GM18907 (cell line): Measurements from ENCODE around the gene LRMDA.

Experiments
- ATAC-seq: cut with Tn5 transposase; IDR thresholded peaks from one replicate; pipeline ENCODE4 v1.9.1; 2021; ENCODE audit warnings: mild to moderate bottlenecking, moderate library complexity; ENCODE audit not compliant: unreplicated experiment

Gene LRMDA

GRCh38 chr10:75935650-75936400 lies 504.4 kb downstream of the LRMDA start:
- ATAC-seq, result no peak

GRCh38 chr10:75936841-75937240 lies 505.4 kb downstream of the LRMDA start:
- ATAC-seq, result no peak

- no peak for ATAC-seq
Measured at GRCh38 chr10:75937823-75938222, 506.4 kb downstream of the LRMDA start.

GRCh38 chr10:75938380-75939122 lies 507.1 kb downstream of the LRMDA start:
- no peak for ATAC-seq

GRCh38 chr10:75939541-75939940 lies 508.1 kb downstream of the LRMDA start:
- no peak for ATAC-seq

GRCh38 chr10:75940742-75941141 lies 509.3 kb downstream of the LRMDA start:
- no peak for ATAC-seq

- ATAC-seq, result no peak
Measured at GRCh38 chr10:75941223-75941801, 509.9 kb downstream of the LRMDA start.

GRCh38 chr10:75944061-75944460 lies 512.6 kb downstream of the LRMDA start:
- ATAC-seq, result no peak

GRCh38 chr10:75948583-75948982 lies 517.2 kb downstream of the LRMDA start:
- no peak for ATAC-seq

GRCh38 chr10:75950307-75950706 lies 518.9 kb downstream of the LRMDA start:
- ATAC-seq, result no peak

- ATAC-seq, result no peak
Measured at GRCh38 chr10:75950997-75951589, 519.7 kb downstream of the LRMDA start.

- no peak for ATAC-seq
Measured at GRCh38 chr10:75951627-75952026, 520.2 kb downstream of the LRMDA start.

- no peak for ATAC-seq
Measured at GRCh38 chr10:75952093-75952492, 520.7 kb downstream of the LRMDA start.

- no peak for ATAC-seq
Measured at GRCh38 chr10:75954486-75954885, 523.1 kb downstream of the LRMDA start.

GRCh38 chr10:75955973-75956502 lies 524.6 kb downstream of the LRMDA start:
- ATAC-seq, result no peak

- ATAC-seq, result no peak
Measured at GRCh38 chr10:75956624-75957023, 525.2 kb downstream of the LRMDA start.

GRCh38 chr10:75957314-75958120 lies 526.1 kb downstream of the LRMDA start:
- ATAC-seq, result no peak

GRCh38 chr10:75959209-75959608 lies 527.8 kb downstream of the LRMDA start:
- ATAC-seq, result no peak

- ATAC-seq, result no peak
Measured at GRCh38 chr10:75959912-75960311, 528.5 kb downstream of the LRMDA start.

- ATAC-seq, result no peak
Measured at GRCh38 chr10:75962395-75963061, 531.1 kb downstream of the LRMDA start.
